GM18519 (cell line): ENCODE data around the gene DACT1.
A peak's percentile ranks its signal among the peaks of the same experiment; 100 is the strongest.
"Not testable (repeated sequence)": the region's sequence is repeated elsewhere in the genome, so short reads cannot be mapped to it uniquely, and the experiment has no call there.

Experiments
- ATAC-seq: cut with Tn5 transposase; IDR thresholded peaks from one replicate; pipeline ENCODE4 v1.9.1; 2021; ENCODE audit warnings: mild to moderate bottlenecking, moderate library complexity; ENCODE audit not compliant: unreplicated experiment, low FRiP score

The DACT1 gene

GRCh38 chr14:58637391-58638230 lies at the start of gene DACT1:
TSS of gene DACT1 (plus strand) at chr14:58637962. CDS start at chr14:58638203, 241 bp downstream.
- ATAC-seq: peak; percentile 41

GRCh38 chr14:58588321-58588720 lies 49.4 kb upstream of the DACT1 start:
- ATAC-seq: not testable (repeated sequence)

GRCh38 chr14:58593977-58594376 lies 43.8 kb upstream of the DACT1 start:
- no peak for ATAC-seq

GRCh38 chr14:58597041-58597440 lies 40.7 kb upstream of the DACT1 start:
- no peak for ATAC-seq

GRCh38 chr14:58598028-58598803 lies 39.5 kb upstream of the DACT1 start:
- no peak for ATAC-seq

GRCh38 chr14:58598804-58599525 lies 38.8 kb upstream of the DACT1 start:
- ATAC-seq: no peak

GRCh38 chr14:58599707-58600106 lies 38.1 kb upstream of the DACT1 start:
- no peak for ATAC-seq

- no peak for ATAC-seq
Measured at GRCh38 chr14:58605465-58605864, 32.3 kb upstream of the DACT1 start.

- ATAC-seq: no peak
Measured at GRCh38 chr14:58607131-58607951, 30.4 kb upstream of the DACT1 start.

- no peak for ATAC-seq
Measured at GRCh38 chr14:58607952-58608317, 29.8 kb upstream of the DACT1 start.

- no peak for ATAC-seq
Measured at GRCh38 chr14:58617619-58618018, 20.1 kb upstream of the DACT1 start.

- ATAC-seq: no peak
Measured at GRCh38 chr14:58620011-58620410, 17.8 kb upstream of the DACT1 start.

GRCh38 chr14:58625438-58625837 lies 12.3 kb upstream of the DACT1 start:
- ATAC-seq: no peak

- ATAC-seq: no peak
Measured at GRCh38 chr14:58626431-58626831, 11.3 kb upstream of the DACT1 start.

GRCh38 chr14:58628406-58628805 lies 9.4 kb upstream of the DACT1 start:
- ATAC-seq: no peak

GRCh38 chr14:58629281-58629680 lies 8.5 kb upstream of the DACT1 start:
- no peak for ATAC-seq

GRCh38 chr14:58631732-58632131 lies 6.0 kb upstream of the DACT1 start:
- no peak for ATAC-seq

- ATAC-seq: no peak
Measured at GRCh38 chr14:58633831-58634230, 3.9 kb upstream of the DACT1 start.

GRCh38 chr14:58634406-58635090 lies 3.2 kb upstream of the DACT1 start:
- ATAC-seq: no peak
